PC-9 (cell line): ENCODE data around the gene SULT4A1. TPM values are rescaled to one million over a fixed set of nuclear protein-coding genes. Genes with fewer than 3 reads are reported as not detected.

Experiments used
- BruUV-seq: library from RNA; stranded (reverse); fragments of 400-500 nt; replicated peaks from 2 replicates; lab custom pipeline; 2021; lab: Mats Ljungman, UMichigan
- CTCF ChIA-PET: fragments of 300-600 bp; sonication (Branson Sonifier 250); formaldehyde crosslinking; loops from one replicate; lab custom pipeline; 2022; ENCODE audit warnings: antibody characterized with exemption; lab: Charles Lee
- POLR2A ChIA-PET: fragments of 300-600 bp; sonication (Branson Sonifier 250); formaldehyde crosslinking; loops from one replicate; lab custom pipeline; 2022; ENCODE audit warnings: antibody characterized with exemption; ENCODE audit not compliant: unreplicated experiment; lab: Charles Lee
- DNase-seq, 2 experiments: peaks; one replicate each; pipeline versions ENCODE4 v3.0.0 to v3.0.0-alpha.2; 2015 to 2022; ENCODE audit warnings: mixed read lengths in 1 of 2
- H2AFZ ChIP-seq: fragments of 200-600 bp; sonication (generic); 2 replicates; pipeline ENCODE4 v1.8.1; 2017; ENCODE audit warnings: antibody characterized with exemption
- H3F3A ChIP-seq: fragments of 200-600 bp; sonication (generic); 2 replicates; pipeline ENCODE4 v1.8.1; 2017; ENCODE audit warnings: antibody characterized with exemption, mild to moderate bottlenecking, low read depth; ENCODE audit not compliant: insufficient read depth
- H3K27ac ChIP-seq: fragments of 200-600 bp; sonication (generic); 2 replicates; pipeline ENCODE4 v1.6.1; 2016; ENCODE audit warnings: mixed run types
- H3K27me3 ChIP-seq: fragments of 200-600 bp; sonication (generic); 2 replicates; pipeline ENCODE4 v1.6.1; 2016; ENCODE audit warnings: low read depth, mixed run types; ENCODE audit not compliant: insufficient read depth
- H3K36me3 ChIP-seq: fragments of 200-600 bp; sonication (generic); 2 replicates; pipeline ENCODE4 v1.6.1; 2016; ENCODE audit warnings: low read depth, mixed run types
- H3K4me1 ChIP-seq: fragments of 200-600 bp; sonication (generic); replicated peaks from 2 replicates; pipeline ENCODE4 v1.6.1; 2016; ENCODE audit warnings: mixed run types; ENCODE audit not compliant: insufficient read depth
- H3K4me2 ChIP-seq: fragments of 200-600 bp; sonication (generic); 2 replicates; pipeline ENCODE4 v1.6.1; 2017; ENCODE audit warnings: mixed run types
- H3K4me3 ChIP-seq: fragments of 200-600 bp; sonication (generic); 2 replicates; pipeline ENCODE4 v1.6.1; 2016; ENCODE audit warnings: mixed run types
- H3K79me2 ChIP-seq: fragments of 200-600 bp; sonication (generic); 2 replicates; pipeline ENCODE4 v1.6.1; 2017; ENCODE audit warnings: low read depth, mixed run types
- H3K9me2 ChIP-seq: fragments of 200-600 bp; sonication (generic); 2 replicates; pipeline ENCODE4 v1.8.1; 2017; ENCODE audit warnings: mild to moderate bottlenecking; ENCODE audit not compliant: insufficient read depth
- H3K9me3 ChIP-seq: fragments of 200-600 bp; sonication (generic); 2 replicates; pipeline ENCODE4 v1.8.1; 2016; ENCODE audit warnings: low read depth; ENCODE audit not compliant: insufficient read depth
- H4K20me1 ChIP-seq: fragments of 200-600 bp; sonication (generic); 2 replicates; pipeline ENCODE4 v1.8.1; 2017; ENCODE audit not compliant: insufficient read depth
- CTCF ChIP-seq: fragments of 200-600 bp; sonication (generic); conservative IDR thresholded peaks from 2 replicates; pipeline ENCODE4 v1.6.1; 2017; ENCODE audit warnings: mixed run types, antibody characterized with exemption, mild to moderate bottlenecking, moderate library complexity
- EZH2 ChIP-seq: fragments of 200-600 bp; sonication (generic); IDR thresholded peaks from 2 replicates; pipeline ENCODE4 v1.8.0; 2017; ENCODE audit warnings: antibody characterized with exemption, low read depth
- intact Hi-C: fragments of 100-400 bp; cut with micrococcal nuclease; formaldehyde crosslinking; loops from one replicate; pipeline ENCODE4 v1.10.0; 2022; ENCODE audit not compliant: unreplicated experiment
- total RNA-seq: library from RNA; stranded (reverse); gene quantifications from 2 replicates; pipeline ENCODE4 v1.2.3, GENCODE V29; 2021

Gene SULT4A1
- total RNA-seq, 1 experiment from 2014 or later = 3.4 TPM

GRCh38 chr22:43819931-43820640 lies 42.2 kb downstream of the SULT4A1 start:
- Histone ChIP-seq H3K9me2 (no peaks in the 10 kb centered on the region), H3K4me3 (no peak overlapping the region), H3K4me2 (no peak overlapping the region), H2AFZ (no peak overlapping the region), H3F3A (no peaks in the 10 kb centered on the region), H3K9me3 (no peaks in the 10 kb centered on the region), H3K27ac (no peak overlapping the region), H4K20me1 (no peaks in the 10 kb centered on the region), H3K4me1 (no peaks in the 10 kb centered on the region), H3K27me3 (peaks cover 52% of the 10 kb centered on the region), H3K36me3 (no peaks in the 10 kb centered on the region), H3K79me2 (no peaks in the 10 kb centered on the region)
- intact Hi-C loops = no loop called here
- no TSS peak for BruUV-seq
- POLR2A ChIA-PET = no interaction called here
- DNase-seq = no peak
- CTCF ChIA-PET = no interaction called here
- TF ChIP-seq EZH2 (no peak), CTCF (no peak)

- Histone ChIP-seq H3K9me3 (no peaks in the 10 kb centered on the region), H3K79me2 (no peaks in the 10 kb centered on the region), H3K36me3 (no peaks in the 10 kb centered on the region), H3K9me2 (no peaks in the 10 kb centered on the region), H3K27ac (no peak overlapping the region), H3K4me2 (no peak overlapping the region), H3K4me3 (no peak overlapping the region), H3K4me1 (no peaks in the 10 kb centered on the region), H4K20me1 (no peaks in the 10 kb centered on the region), H2AFZ (no peak overlapping the region), H3F3A (no peaks in the 10 kb centered on the region), H3K27me3 (peaks cover 48% of the 10 kb centered on the region)
- intact Hi-C loops = no loop called here
- TF ChIP-seq CTCF = no peak
- no peak for TF ChIP-seq EZH2
- ChIA-PET POLR2A (no interaction called here), CTCF (no interaction called here)
- BruUV-seq = no TSS peak
- no peak for DNase-seq
Measured at GRCh38 chr22:43819421-43819921, 42.8 kb downstream of the SULT4A1 start.

- H3K4me2 ChIP-seq = no peak overlapping the region
- H3K79me2 ChIP-seq = no peaks in the 10 kb centered on the region
- intact Hi-C loops = no loop called here
- no peak overlapping the region for H3K27ac ChIP-seq
- H3K9me2 ChIP-seq = no peaks in the 10 kb centered on the region
- POLR2A ChIA-PET = no interaction called here
- no peaks in the 10 kb centered on the region for H3K4me1 ChIP-seq
- no peak for DNase-seq
- BruUV-seq = no TSS peak
- H2AFZ ChIP-seq = no peak overlapping the region
- CTCF ChIA-PET = no interaction called here
- no peaks in the 10 kb centered on the region for H3K9me3 ChIP-seq
- peaks cover 43% of the 10 kb centered on the region for H3K27me3 ChIP-seq
- no peaks in the 10 kb centered on the region for H4K20me1 ChIP-seq
- H3K4me3 ChIP-seq = no peak overlapping the region
- no peaks in the 10 kb centered on the region for H3F3A ChIP-seq
- TF ChIP-seq CTCF (no peak), EZH2 (no peak)
- H3K36me3 ChIP-seq = no peaks in the 10 kb centered on the region
Measured at GRCh38 chr22:43818981-43819380, 43.3 kb downstream of the SULT4A1 start.
